Type B pancreatic cell (in vitro differentiated cells): Measurements from ENCODE around the gene SPAG9. TPM values are rescaled to one million over a fixed set of nuclear protein-coding genes. Genes with fewer than 3 reads are reported as not detected.

Experiments
- DNase-seq: peaks from one replicate; pipeline ENCODE4 v3.0.0; 2021; ENCODE audit warnings: mixed read lengths; ENCODE audit not compliant: unreplicated experiment; ENCODE audit errors: extremely low spot score
- H3K27ac Mint-ChIP-seq: 2 replicates; pipeline ENCODE4 v1.8.0; 2021; ENCODE audit warnings: mild to moderate bottlenecking, mixed read lengths
- H3K27me3 Mint-ChIP-seq: 2 replicates; pipeline ENCODE4 v1.8.0; 2021; ENCODE audit warnings: mixed read lengths
- H3K36me3 Mint-ChIP-seq: 2 replicates; pipeline ENCODE4 v1.8.0; 2021; ENCODE audit warnings: mixed read lengths
- H3K4me1 Mint-ChIP-seq: one replicate; pipeline ENCODE4 v1.8.0; 2021; ENCODE audit warnings: mixed read lengths; ENCODE audit not compliant: unreplicated experiment
- H3K4me3 Mint-ChIP-seq: 2 replicates; pipeline ENCODE4 v1.8.0; 2021; ENCODE audit warnings: mild to moderate bottlenecking, mixed read lengths
- H3K9me3 Mint-ChIP-seq: 2 replicates; pipeline ENCODE4 v1.8.0; 2021; ENCODE audit warnings: mixed read lengths
- CTCF ChIP-seq: fragments of 200-600 bp; sonication (generic); conservative IDR thresholded peaks from 2 replicates; pipeline ENCODE4 v1.5.0; 2021; ENCODE audit warnings: antibody characterized with exemption, mild to moderate bottlenecking
- total RNA-seq: library from RNA; stranded (reverse); gene quantifications from 2 replicates; pipeline ENCODE4 v1.2.1, GENCODE V29; 2021; ENCODE audit warnings: low replicate concordance

Gene SPAG9
- total RNA-seq, 1 donor from 2014 or later: 82.9 TPM

GRCh38 chr17:50914505-50915063 lies 206.1 kb downstream of the SPAG9 start:
- H3K36me3 Mint-ChIP-seq: no peaks in the 10 kb centered on the region
- DNase-seq: no peak
- TF ChIP-seq CTCF: no peak
- H3K27ac Mint-ChIP-seq: peak overlapping the region; percentile 73
- H3K4me1 Mint-ChIP-seq: peaks cover 34% of the 10 kb centered on the region
- H3K4me3 Mint-ChIP-seq: no peak overlapping the region
- no peaks in the 10 kb centered on the region for H3K27me3 Mint-ChIP-seq
- H3K9me3 Mint-ChIP-seq: no peaks in the 10 kb centered on the region

- H3K27ac Mint-ChIP-seq: peak overlapping the region; percentile 34
- H3K4me1 Mint-ChIP-seq: peaks cover 33% of the 10 kb centered on the region
- no peak for TF ChIP-seq CTCF
- H3K36me3 Mint-ChIP-seq: peaks cover 3% of the 10 kb centered on the region
- H3K4me3 Mint-ChIP-seq: no peak overlapping the region
- peaks cover 3% of the 10 kb centered on the region for H3K9me3 Mint-ChIP-seq
- H3K27me3 Mint-ChIP-seq: no peaks in the 10 kb centered on the region
- DNase-seq: no peak
These were observed 207.5 kb downstream of the SPAG9 start for GRCh38 chr17:50913120-50913519.

Other genes starting within 250 kb of the SPAG9 start
- gene NME1, start 32.7 kb upstream of the SPAG9 start, total RNA-seq: 143 and 163 TPM in 2 replicates
- gene NME2, start 45.5 kb upstream of the SPAG9 start, total RNA-seq: 481 and 483 TPM in 2 replicates
- gene MBTD1, start 139.2 kb upstream of the SPAG9 start, total RNA-seq: 24.7 and 35.9 TPM in 2 replicates
- gene UTP18, start 139.7 kb upstream of the SPAG9 start, total RNA-seq: 29.4 and 38.8 TPM in 2 replicates